CD14-positive monocyte (primary cell): ENCODE results near the gene BCKDHA. TPM values are rescaled to one million over a fixed set of nuclear protein-coding genes. Genes with fewer than 3 reads are reported as not detected.

ENCODE experiments used
- DNase-seq, 3 donors: peaks; one replicate each; pipeline ENCODE4 v3.0.0-alpha.2; 2011 to 2022
- H2AFZ ChIP-seq: 2 replicates; pipeline ENCODE4 v1.6.0; 2012; ENCODE audit warnings: mild to moderate bottlenecking, low read depth, low read length, inconsistent platforms; ENCODE audit not compliant: insufficient read depth, poor library complexity, severe bottlenecking
- H3K27ac ChIP-seq, 2 donors: 1 replicate in 1 of 2; 2 replicates in 1 of 2; pipeline ENCODE4 v1.5.1; 2012 to 2013; ENCODE audit warnings: low read length in 2 of 2, control low read depth in 1 of 2, inconsistent platforms in 1 of 2, low read depth in 1 of 2, mild to moderate bottlenecking in 1 of 2
- H3K27me3 ChIP-seq, 2 donors: one replicate each; pipeline versions ENCODE4 v1.6.0 to v1.6.1; 2011 to 2013; ENCODE audit warnings: low read length in 2 of 2; ENCODE audit not compliant: control insufficient read depth in 2 of 2, insufficient read depth in 2 of 2
- H3K36me3 ChIP-seq, 2 donors: replicated peaks in 1 of 2; 1 replicate in 1 of 2; 2 replicates in 1 of 2; pipeline versions ENCODE4 v1.5.1 to v1.6.1; 2012 to 2013; ENCODE audit warnings: low read length in 2 of 2, control low read depth in 1 of 2, inconsistent platforms in 1 of 2, mild to moderate bottlenecking in 1 of 2; ENCODE audit not compliant: insufficient read depth in 2 of 2, control insufficient read depth in 1 of 2
- H3K4me1 ChIP-seq, 2 donors: 1 replicate in 1 of 2; 2 replicates in 1 of 2; pipeline versions ENCODE4 v1.5.1 to v1.6.1; 2012 to 2013; ENCODE audit warnings: low read length in 2 of 2, control low read depth in 1 of 2, inconsistent platforms in 1 of 2, mild to moderate bottlenecking in 1 of 2, moderate library complexity in 1 of 2; ENCODE audit not compliant: insufficient read depth in 2 of 2, control insufficient read depth in 1 of 2
- H3K4me2 ChIP-seq: replicated peaks from 2 replicates; pipeline ENCODE3; 2012; ENCODE audit warnings: low read length, moderate library complexity, mild to moderate bottlenecking; ENCODE audit not compliant: poor library complexity, severe bottlenecking; ENCODE audit errors: extremely low read depth
- H3K4me3 ChIP-seq, 3 experiments: fragments of 200-600 bp in 1 of 3; sonication (generic) in 1 of 3; replicated peaks in 1 of 3; 1 replicate in 2 of 3; 2 replicates in 1 of 3; pipeline ENCODE4 v1.5.1; 2011 to 2013; ENCODE audit warnings: low read length in 3 of 3, mild to moderate bottlenecking in 3 of 3, control low read depth in 2 of 3, low read depth in 2 of 3, inconsistent platforms in 1 of 3, moderate library complexity in 1 of 3
- H3K79me2 ChIP-seq: 2 replicates; pipeline ENCODE4 v1.6.0; 2012; ENCODE audit warnings: mild to moderate bottlenecking, control low read depth, inconsistent platforms, low read length, moderate library complexity; ENCODE audit not compliant: insufficient read depth
- H3K9ac ChIP-seq: 2 replicates; pipeline ENCODE4 v1.6.0; 2017; ENCODE audit warnings: low read length, mild to moderate bottlenecking; ENCODE audit not compliant: insufficient read depth, poor library complexity, severe bottlenecking
- H3K9me3 ChIP-seq, 2 donors: replicated peaks in 1 of 2; 1 replicate in 1 of 2; 2 replicates in 1 of 2; pipeline versions ENCODE4 v1.5.1 to v1.6.1; 2012 to 2013; ENCODE audit warnings: low read length in 2 of 2, control low read depth in 1 of 2; ENCODE audit not compliant: control insufficient read depth in 1 of 2, insufficient read depth in 1 of 2
- H4K20me1 ChIP-seq: 2 replicates; pipeline ENCODE4 v1.6.0; 2012; ENCODE audit warnings: mild to moderate bottlenecking, low read length, control low read depth, moderate library complexity; ENCODE audit not compliant: insufficient read depth
- H3K27ac Mint-ChIP-seq, 7 donors: one replicate each; pipeline ENCODE4 v1.8.0; 2020; ENCODE audit warnings: mild to moderate bottlenecking in 7 of 7, mixed read lengths in 7 of 7, moderate library complexity in 6 of 7, inconsistent platforms in 2 of 7
- H3K27me3 Mint-ChIP-seq, 3 donors: one replicate each; pipeline ENCODE4 v1.8.0; 2021 to 2022; ENCODE audit warnings: low read depth in 3 of 3, mild to moderate bottlenecking in 3 of 3, mixed read lengths in 3 of 3, moderate library complexity in 3 of 3, inconsistent platforms in 1 of 3
- H3K36me3 Mint-ChIP-seq, 2 donors: one replicate each; pipeline ENCODE4 v1.8.0; 2020; ENCODE audit warnings: mixed read lengths in 2 of 2, inconsistent platforms in 1 of 2, mild to moderate bottlenecking in 1 of 2
- H3K4me1 Mint-ChIP-seq: one replicate; pipeline ENCODE4 v1.8.0; 2020; ENCODE audit warnings: mild to moderate bottlenecking, mixed read lengths
- H3K4me3 Mint-ChIP-seq, 2 donors: one replicate each; pipeline ENCODE4 v1.8.0; 2020; ENCODE audit warnings: mild to moderate bottlenecking in 2 of 2, mixed read lengths in 2 of 2, moderate library complexity in 1 of 2
- H3K9me3 Mint-ChIP-seq, 7 donors: one replicate each; pipeline ENCODE4 v1.8.0; 2020 to 2022; ENCODE audit warnings: mixed read lengths in 7 of 7, mild to moderate bottlenecking in 6 of 7, moderate library complexity in 6 of 7, inconsistent platforms in 2 of 7
- CTCF ChIP-seq: fragments of 200-600 bp; IDR thresholded peaks from one replicate; pipeline ENCODE4 v1.8.0; 2022; ENCODE audit warnings: antibody characterized with exemption, mild to moderate bottlenecking
- WGBS: methylation state at CpG from one replicate; pipeline ENCODE4 v1.1.5; 2013; ENCODE audit warnings: missing lambda C conversion rate; ENCODE audit not compliant: insufficient coverage; 5-methylcytosine and 5-hydroxymethylcytosine counted together
- intact Hi-C, 2 donors: fragments of 100-400 bp; cut with micrococcal nuclease; formaldehyde crosslinking; loops; one replicate each; pipeline versions ENCODE4 v1.15.0 to v1.15.1; 2023
- polyA plus RNA-seq, 3 donors: library from polyadenylated mRNA; depleted of rRNA in 1 of 3; unstranded in 2 of 3; stranded (reverse) in 1 of 3; fragments of 300-500 nt in 2 of 3; fragments of >200 nt in 1 of 3; fragmentation: Illumina TruSeq in 2 of 3; gene quantifications; 1 replicate in 2 of 3; 2 replicates in 1 of 3; pipeline ENCODE4 v1.2.3, GENCODE V29; 2012 to 2021

BCKDHA gene
- polyA plus RNA-seq, 3 donors, result 52.4 to 90.1 (median 87.6) TPM

GRCh38 chr19:41391618-41392017 lies 6.0 kb upstream of the BCKDHA start:
- Histone ChIP-seq H3K9me3 (no peaks in the 10 kb centered on the region), H2AFZ (no peak overlapping the region), H3K27ac (no peak overlapping the region), H3K79me2 (peaks cover 22% of the 10 kb centered on the region), H3K4me2 (no peak overlapping the region), H4K20me1 (no peaks in the 10 kb centered on the region), H3K36me3 (peaks cover 45 to 51% of the 10 kb centered on the region in 2 donors), H3K27me3 (no peaks in the 10 kb centered on the region), H3K9ac (no peak overlapping the region), H3K4me1 (peaks cover 14 to 21% of the 10 kb centered on the region in 2 donors), H3K4me3 (no peak overlapping the region)
- no peak for TF ChIP-seq CTCF
- H3K27ac Mint-ChIP-seq, result peak overlapping the region in 1 of 7 donors; percentile 41
- H3K4me1 Mint-ChIP-seq, result peaks cover 24% of the 10 kb centered on the region
- DNase-seq, result no peak
- WGBS, result 84% methylated on average over 5 of the region's 11 CpGs
- H3K36me3 Mint-ChIP-seq, result peaks cover 48 to 56% of the 10 kb centered on the region in 2 donors
- H3K4me3 Mint-ChIP-seq, result no peak overlapping the region
- H3K27me3 Mint-ChIP-seq, result peaks cover 0 to 3% (median 0%) of the 10 kb centered on the region in 3 donors
- intact Hi-C loops, result no loop called here
- peaks cover 0 to 5% (median 0%) of the 10 kb centered on the region in 7 donors for H3K9me3 Mint-ChIP-seq

DNA sequence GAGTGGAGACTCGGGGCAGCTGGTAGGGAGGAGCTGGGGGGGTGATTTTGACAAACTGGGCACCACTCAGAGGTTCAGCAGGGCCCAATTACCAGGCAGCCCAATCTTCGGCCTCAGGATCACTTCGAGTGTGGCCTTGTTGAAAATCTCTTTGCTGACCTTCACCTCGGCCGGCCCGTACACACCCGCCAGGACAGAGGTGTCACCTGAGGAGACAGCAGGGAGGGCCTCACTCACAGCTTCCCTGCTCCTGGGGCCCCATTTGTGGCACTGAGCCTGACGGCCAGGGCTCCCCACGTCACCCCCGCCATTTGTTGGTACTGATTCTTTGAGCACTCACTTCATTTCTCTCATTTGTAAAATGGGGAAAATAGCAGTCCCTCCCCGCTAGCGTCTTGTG lies 4.8 kb upstream of the BCKDHA start:
- H3K79me2 ChIP-seq, result peaks cover 29% of the 10 kb centered on the region
- DNase-seq, result no peak
- H4K20me1 ChIP-seq, result no peaks in the 10 kb centered on the region
- H3K27me3 ChIP-seq, result no peaks in the 10 kb centered on the region
- no peak overlapping the region for H3K9ac ChIP-seq
- TF ChIP-seq CTCF, result no peak
- H3K9me3 Mint-ChIP-seq, result peaks cover 0 to 5% (median 0%) of the 10 kb centered on the region in 7 donors
- no peak overlapping the region for H3K4me3 ChIP-seq
- H3K36me3 ChIP-seq, result peaks cover 35 to 39% of the 10 kb centered on the region in 2 donors
- H3K4me2 ChIP-seq, result no peak overlapping the region
- peaks cover 24% of the 10 kb centered on the region for H3K4me1 Mint-ChIP-seq
- no peak overlapping the region for H3K4me3 Mint-ChIP-seq
- peaks cover 0 to 2% (median 0%) of the 10 kb centered on the region in 3 donors for H3K27me3 Mint-ChIP-seq
- 96% methylated on average over 12 of the region's 12 CpGs for WGBS
- peaks cover 18 to 21% of the 10 kb centered on the region in 2 donors for H3K4me1 ChIP-seq
- H3K27ac ChIP-seq, result no peak overlapping the region
- peak overlapping the region in 1 of 7 donors; percentile 21 for H3K27ac Mint-ChIP-seq
- intact Hi-C loops, result no loop called here
- no peak overlapping the region for H2AFZ ChIP-seq
- peaks cover 36 to 45% of the 10 kb centered on the region in 2 donors for H3K36me3 Mint-ChIP-seq
- no peaks in the 10 kb centered on the region for H3K9me3 ChIP-seq
